Measurements from ENCODE around the gene UBE2D2. TPM values are rescaled to one million over a fixed set of nuclear protein-coding genes. Genes with fewer than 3 reads are reported as not detected.
"Not testable (repeated sequence)": the region's sequence is repeated elsewhere in the genome, so short reads cannot be mapped to it uniquely, and the experiment has no call there.

The UBE2D2 gene
- total RNA-seq, 1 experiment from 2014 or later = 187 TPM

- H3K36me3 Mint-ChIP-seq (ENCODE audit: insufficient read depth, unreplicated experiment); BruUV-seq (replicated peaks); H3K27me3 Mint-ChIP-seq (ENCODE audit: unreplicated experiment); intact Hi-C loops (cut with micrococcal nuclease; ENCODE audit: unreplicated experiment); CTCF ChIA-PET; H3K9me3 Mint-ChIP-seq (ENCODE audit: low read depth, unreplicated experiment); H3K27ac Mint-ChIP-seq (ENCODE audit: unreplicated experiment); DNase-seq; H3K4me3 Mint-ChIP-seq (ENCODE audit: low read depth, unreplicated experiment): not testable (repeated sequence)
- peaks cover 20% of the 10 kb centered on the region for H3K4me1 Mint-ChIP-seq (ENCODE audit: low read depth, unreplicated experiment)
These were observed 31.1 kb upstream of the UBE2D2 start for GRCh38 chr5:139530079-139530478.

DNA sequence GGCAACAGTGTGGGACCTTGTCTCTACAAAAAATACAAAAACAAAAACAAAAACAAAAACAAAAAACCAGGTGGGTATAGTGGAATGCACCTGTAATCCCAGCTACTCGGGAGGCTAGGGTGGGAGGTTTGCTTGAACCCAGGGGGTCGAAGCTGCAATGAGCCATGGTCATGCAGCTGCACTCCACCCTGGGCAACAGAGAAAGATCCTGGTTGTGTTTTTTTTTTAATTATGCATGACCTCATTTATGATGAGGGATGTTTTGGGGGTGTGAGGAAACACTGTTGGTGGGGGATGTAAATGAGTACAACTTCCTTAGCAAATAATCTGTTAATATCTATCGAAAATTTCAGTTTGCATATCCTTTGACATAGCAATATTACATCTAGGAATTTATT lies 29.4 kb upstream of the UBE2D2 start:
- TF ChIP-seq, protein P1, sequence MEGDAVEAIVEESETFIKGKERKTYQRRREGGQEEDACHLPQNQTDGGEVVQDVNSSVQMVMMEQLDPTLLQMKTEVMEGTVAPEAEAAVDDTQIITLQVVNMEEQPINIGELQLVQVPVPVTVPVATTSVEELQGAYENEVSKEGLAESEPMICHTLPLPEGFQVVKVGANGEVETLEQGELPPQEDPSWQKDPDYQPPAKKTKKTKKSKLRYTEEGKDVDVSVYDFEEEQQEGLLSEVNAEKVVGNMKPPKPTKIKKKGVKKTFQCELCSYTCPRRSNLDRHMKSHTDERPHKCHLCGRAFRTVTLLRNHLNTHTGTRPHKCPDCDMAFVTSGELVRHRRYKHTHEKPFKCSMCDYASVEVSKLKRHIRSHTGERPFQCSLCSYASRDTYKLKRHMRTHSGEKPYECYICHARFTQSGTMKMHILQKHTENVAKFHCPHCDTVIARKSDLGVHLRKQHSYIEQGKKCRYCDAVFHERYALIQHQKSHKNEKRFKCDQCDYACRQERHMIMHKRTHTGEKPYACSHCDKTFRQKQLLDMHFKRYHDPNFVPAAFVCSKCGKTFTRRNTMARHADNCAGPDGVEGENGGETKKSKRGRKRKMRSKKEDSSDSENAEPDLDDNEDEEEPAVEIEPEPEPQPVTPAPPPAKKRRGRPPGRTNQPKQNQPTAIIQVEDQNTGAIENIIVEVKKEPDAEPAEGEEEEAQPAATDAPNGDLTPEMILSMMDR (IDR thresholded peaks at IDR 0.05; ENCODE audit: unreplicated experiment) = no peak
- no TSS peak for BruUV-seq (replicated peaks)
- intact Hi-C loops (cut with micrococcal nuclease; ENCODE audit: unreplicated experiment) = no loop called here
- Mint-ChIP-seq H3K27me3 (ENCODE audit: unreplicated experiment) (no peaks in the 10 kb centered on the region), H3K36me3 (ENCODE audit: insufficient read depth, unreplicated experiment) (no peaks in the 10 kb centered on the region), H3K27ac (ENCODE audit: unreplicated experiment) (no peak overlapping the region), H3K4me3 (ENCODE audit: low read depth, unreplicated experiment) (no peak overlapping the region), H3K9me3 (ENCODE audit: low read depth, unreplicated experiment) (peaks cover 5% of the 10 kb centered on the region), H3K4me1 (ENCODE audit: low read depth, unreplicated experiment) (peaks cover 3% of the 10 kb centered on the region)
- DNase-seq = no peak
- CTCF ChIA-PET = no interaction called here

DNA sequence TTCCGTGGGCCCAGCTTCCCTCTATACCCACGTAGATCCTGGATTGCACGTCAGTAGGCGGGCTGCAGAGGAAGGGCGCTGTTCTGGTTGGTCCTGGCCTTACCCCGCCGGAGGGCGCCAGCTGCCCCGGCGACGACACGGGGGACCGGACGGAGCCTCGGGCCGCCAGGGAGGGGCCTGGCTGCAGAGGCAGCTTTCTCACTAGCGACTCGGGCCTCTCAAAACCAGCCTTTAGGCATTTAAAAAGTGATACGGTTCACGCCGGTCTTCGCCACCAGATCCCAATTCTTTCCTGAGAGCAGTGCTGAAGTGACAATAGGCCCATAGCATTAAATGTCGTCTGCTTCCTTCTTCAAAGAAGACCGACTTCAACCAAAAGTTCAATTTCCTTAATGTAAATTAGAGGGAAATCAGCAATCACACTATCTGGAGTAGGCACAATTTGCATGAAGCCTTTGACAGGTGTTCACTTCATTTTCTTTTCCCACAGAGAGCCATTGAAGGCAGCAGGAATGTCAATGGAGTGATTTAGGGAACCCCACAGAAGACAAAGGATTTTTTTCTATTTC lies 17.6 kb upstream of the UBE2D2 start:
- CTCF ChIA-PET = no interaction called here
- H3K4me3 Mint-ChIP-seq (ENCODE audit: low read depth, unreplicated experiment) = no peak overlapping the region
- no peak for DNase-seq
- no peak overlapping the region for H3K27ac Mint-ChIP-seq (ENCODE audit: unreplicated experiment)
- no peaks in the 10 kb centered on the region for H3K27me3 Mint-ChIP-seq (ENCODE audit: unreplicated experiment)
- no peaks in the 10 kb centered on the region for H3K4me1 Mint-ChIP-seq (ENCODE audit: low read depth, unreplicated experiment)
- no peaks in the 10 kb centered on the region for H3K36me3 Mint-ChIP-seq (ENCODE audit: insufficient read depth, unreplicated experiment)
- TF ChIP-seq, protein P1 (IDR thresholded peaks at IDR 0.05; ENCODE audit: unreplicated experiment) = no peak
- intact Hi-C loops (cut with micrococcal nuclease; ENCODE audit: unreplicated experiment) = no loop called here
- peaks cover 3% of the 10 kb centered on the region for H3K9me3 Mint-ChIP-seq (ENCODE audit: low read depth, unreplicated experiment)
- BruUV-seq (replicated peaks) = no TSS peak

DNA sequence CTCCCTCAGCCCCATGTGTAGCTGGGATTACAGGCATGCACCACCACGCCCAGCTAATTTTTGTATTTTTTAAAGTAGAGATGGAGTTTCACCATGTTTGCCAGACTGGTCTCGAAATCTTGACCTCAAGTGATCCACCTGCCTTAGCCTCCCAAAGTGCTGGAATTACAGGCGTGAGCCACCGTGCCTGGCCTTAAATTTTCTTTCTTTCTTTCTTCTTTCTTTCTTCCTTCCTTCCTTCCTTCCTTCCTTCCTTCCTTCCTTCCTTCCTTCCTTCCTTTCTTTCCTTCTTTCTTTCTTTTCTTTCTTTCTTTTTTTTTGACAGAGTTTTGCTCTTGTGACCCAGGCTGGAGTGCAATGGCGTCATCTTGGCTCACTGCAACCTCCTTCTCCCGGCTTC lies 14.5 kb upstream of the UBE2D2 start:
- H3K27me3 Mint-ChIP-seq (ENCODE audit: unreplicated experiment); H3K27ac Mint-ChIP-seq (ENCODE audit: unreplicated experiment); CTCF ChIA-PET; H3K9me3 Mint-ChIP-seq (ENCODE audit: low read depth, unreplicated experiment); H3K4me1 Mint-ChIP-seq (ENCODE audit: low read depth, unreplicated experiment); intact Hi-C loops (cut with micrococcal nuclease; ENCODE audit: unreplicated experiment); H3K36me3 Mint-ChIP-seq (ENCODE audit: insufficient read depth, unreplicated experiment); H3K4me3 Mint-ChIP-seq (ENCODE audit: low read depth, unreplicated experiment); BruUV-seq (replicated peaks); DNase-seq: not testable (repeated sequence)

DNA sequence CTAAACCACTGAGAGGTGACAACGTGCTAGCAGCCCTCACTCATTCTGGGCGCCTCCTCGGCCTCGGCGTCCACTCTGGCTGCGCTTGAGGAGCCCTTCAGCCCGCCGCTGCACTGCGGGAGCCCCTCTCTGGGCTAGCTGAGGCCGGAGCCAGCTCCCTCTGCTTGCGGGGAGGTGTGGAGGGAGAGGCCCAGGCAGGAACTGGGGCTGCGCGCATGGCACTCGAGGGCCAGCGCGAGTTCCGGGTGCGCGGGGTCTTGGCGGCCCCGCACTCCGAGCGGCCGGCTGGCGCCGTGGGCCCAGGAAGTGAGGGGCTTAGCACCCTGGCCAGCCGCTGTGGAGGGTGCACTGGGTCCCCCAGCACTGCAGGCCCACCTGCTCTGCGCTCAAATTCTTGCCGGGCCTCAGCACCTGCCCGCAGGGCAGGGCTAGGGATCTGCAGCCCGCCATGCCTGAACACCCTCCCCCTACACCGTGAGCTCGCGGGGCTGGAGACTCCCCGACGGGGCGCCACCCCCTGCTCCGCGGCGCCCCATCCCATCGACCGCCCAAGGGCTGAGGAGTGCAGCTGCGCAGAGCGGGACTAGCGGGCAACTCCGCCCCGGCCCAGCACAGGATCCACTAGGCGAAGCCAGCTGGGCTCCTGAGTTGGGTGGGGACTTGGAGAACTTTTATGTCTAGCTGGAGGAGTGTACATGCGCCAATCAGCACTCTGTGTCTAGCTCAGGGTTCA lies 11.8 kb upstream of the UBE2D2 start:
- no peaks in the 10 kb centered on the region for H3K36me3 Mint-ChIP-seq (ENCODE audit: insufficient read depth, unreplicated experiment)
- TF ChIP-seq, protein P1 (IDR thresholded peaks at IDR 0.05; ENCODE audit: unreplicated experiment) = no peak
- H3K27me3 Mint-ChIP-seq (ENCODE audit: unreplicated experiment) = no peaks in the 10 kb centered on the region
- peaks cover 3% of the 10 kb centered on the region for H3K9me3 Mint-ChIP-seq (ENCODE audit: low read depth, unreplicated experiment)
- DNase-seq = no peak
- H3K4me3 Mint-ChIP-seq (ENCODE audit: low read depth, unreplicated experiment) = no peak overlapping the region
- CTCF ChIA-PET = no interaction called here
- H3K4me1 Mint-ChIP-seq (ENCODE audit: low read depth, unreplicated experiment) = no peaks in the 10 kb centered on the region
- intact Hi-C loops (cut with micrococcal nuclease; ENCODE audit: unreplicated experiment) = no loop called here
- H3K27ac Mint-ChIP-seq (ENCODE audit: unreplicated experiment) = no peak overlapping the region
- no TSS peak for BruUV-seq (replicated peaks)

DNA sequence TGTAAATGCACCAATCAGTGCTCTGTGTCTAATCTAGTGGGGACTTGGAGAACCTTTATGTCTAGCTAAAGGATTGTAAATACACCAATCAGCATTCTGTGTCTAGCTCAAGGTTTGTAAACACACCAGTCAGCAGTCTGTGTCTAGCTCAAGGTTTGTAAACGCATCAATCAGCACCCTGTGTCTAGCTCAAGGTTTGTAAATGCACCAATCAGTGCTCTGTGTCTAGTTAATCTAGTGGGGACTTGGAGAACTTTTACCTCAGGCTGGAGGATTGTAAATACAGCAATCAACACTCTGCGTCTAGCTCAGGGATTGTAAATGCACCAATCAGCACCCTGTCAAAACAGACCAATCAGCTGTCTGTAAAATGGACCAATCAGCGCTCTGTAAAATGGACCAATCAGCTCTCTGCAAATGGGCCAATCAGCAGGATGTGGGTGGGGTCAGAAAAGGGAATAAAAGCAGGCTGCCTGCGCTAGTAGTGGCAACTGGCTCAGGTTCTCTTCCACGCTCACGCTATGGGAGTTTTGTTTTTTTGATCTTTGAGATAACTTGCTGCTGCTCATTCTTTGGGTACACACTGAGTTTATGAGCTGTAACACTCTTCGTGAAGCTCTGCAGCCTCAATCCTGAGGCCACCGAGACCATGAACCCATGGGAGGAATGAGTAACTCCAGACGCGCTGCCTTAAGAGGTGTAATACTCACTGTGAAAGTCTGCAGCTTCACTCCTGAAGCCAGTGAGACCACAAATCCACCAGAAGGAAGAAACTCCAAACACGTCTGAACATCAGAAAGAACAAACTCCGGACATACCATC lies 10.9 kb upstream of the UBE2D2 start:
- CTCF ChIA-PET; H3K4me3 Mint-ChIP-seq (ENCODE audit: low read depth, unreplicated experiment); DNase-seq; H3K36me3 Mint-ChIP-seq (ENCODE audit: insufficient read depth, unreplicated experiment); H3K27me3 Mint-ChIP-seq (ENCODE audit: unreplicated experiment); intact Hi-C loops (cut with micrococcal nuclease; ENCODE audit: unreplicated experiment); H3K9me3 Mint-ChIP-seq (ENCODE audit: low read depth, unreplicated experiment); H3K27ac Mint-ChIP-seq (ENCODE audit: unreplicated experiment); BruUV-seq (replicated peaks); H3K4me1 Mint-ChIP-seq (ENCODE audit: low read depth, unreplicated experiment): not testable (repeated sequence)

Measured in Calu3 (cell line).